GM18870 (cell line): ENCODE results near the gene BOD1.

Experiments used
- ATAC-seq: cut with Tn5 transposase; IDR thresholded peaks from one replicate; pipeline ENCODE4 v1.9.1; 2021; ENCODE audit warnings: moderate library complexity; ENCODE audit not compliant: unreplicated experiment

The BOD1 gene

GRCh38 chr5:173642191-173642816, 25.9 kb upstream of the BOD1 start:
- ATAC-seq: no peak

DNA sequence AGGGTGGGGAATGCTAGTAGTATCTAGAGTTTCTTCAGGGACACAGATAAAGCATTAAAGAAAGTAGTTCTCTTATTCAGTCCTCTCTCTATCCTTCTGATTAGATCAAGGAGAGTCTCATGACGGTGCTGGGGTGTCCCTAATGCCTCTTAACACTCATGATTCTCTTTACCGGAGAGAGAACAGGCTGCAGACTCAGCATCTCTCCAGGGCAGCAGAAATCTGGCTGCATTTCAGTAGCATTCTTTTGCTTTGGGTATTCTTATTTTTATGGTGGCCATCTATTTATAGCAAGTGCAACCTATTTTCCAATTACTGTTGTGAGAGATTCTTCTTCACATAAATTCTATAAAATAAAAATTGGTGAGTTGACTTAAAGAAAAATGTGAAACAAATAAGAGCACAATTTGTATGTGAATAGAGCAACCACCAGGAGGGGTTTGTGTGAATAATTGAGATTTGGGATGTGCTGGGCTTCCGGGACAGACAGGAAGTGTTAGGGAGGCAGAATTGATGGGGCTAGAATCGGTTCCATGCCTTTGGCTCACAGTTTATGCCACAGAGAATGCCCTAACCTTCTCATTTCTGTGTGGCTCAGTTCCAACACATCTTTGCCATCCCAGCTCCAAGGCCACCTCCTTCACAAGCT, 23.8 kb upstream of the BOD1 start:
- no peak for ATAC-seq

DNA sequence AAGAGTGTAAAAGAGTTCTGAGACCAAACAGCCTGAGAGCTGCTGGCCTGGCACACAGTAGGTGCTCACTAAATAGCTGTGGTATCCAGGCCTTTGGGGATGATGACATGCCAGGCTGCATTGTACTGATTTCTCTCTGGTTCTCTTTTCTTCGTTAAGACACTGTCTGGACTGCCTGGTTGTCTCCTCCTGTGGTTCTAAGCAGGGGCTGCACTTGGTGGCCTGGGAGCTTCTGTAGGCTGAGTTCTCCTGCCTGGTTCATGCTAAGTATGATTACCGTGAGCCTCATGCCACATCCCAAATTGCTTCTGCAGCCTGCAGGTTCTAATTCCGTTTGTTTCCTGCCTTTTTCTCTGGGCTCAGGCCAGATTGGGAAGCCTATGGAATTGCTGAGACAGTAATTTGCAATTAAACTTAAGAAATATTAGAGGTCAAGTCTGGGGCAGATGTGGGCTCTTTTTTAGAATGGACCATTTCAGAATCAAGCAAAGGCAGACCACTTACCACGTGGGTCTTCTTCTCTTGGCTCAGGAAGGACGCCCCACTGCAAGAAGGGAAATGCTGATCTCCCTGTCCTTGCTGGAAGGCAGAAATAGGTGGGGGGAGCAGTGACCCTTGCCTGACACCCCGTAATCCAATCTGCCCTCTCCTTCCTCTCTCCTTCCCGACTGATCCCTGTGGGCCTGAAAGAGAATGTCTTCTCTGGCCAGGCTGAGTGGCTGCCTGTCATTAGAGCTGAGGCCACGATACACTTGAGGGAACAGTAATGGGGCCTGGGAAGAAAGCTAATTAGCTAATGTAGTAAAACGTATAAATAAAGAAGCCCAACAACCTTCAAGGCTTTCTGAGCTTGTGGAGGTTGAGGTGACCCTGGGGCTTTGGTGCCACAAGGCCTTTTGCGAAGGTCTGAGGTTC, 21.9 kb upstream of the BOD1 start:
- no peak for ATAC-seq

DNA sequence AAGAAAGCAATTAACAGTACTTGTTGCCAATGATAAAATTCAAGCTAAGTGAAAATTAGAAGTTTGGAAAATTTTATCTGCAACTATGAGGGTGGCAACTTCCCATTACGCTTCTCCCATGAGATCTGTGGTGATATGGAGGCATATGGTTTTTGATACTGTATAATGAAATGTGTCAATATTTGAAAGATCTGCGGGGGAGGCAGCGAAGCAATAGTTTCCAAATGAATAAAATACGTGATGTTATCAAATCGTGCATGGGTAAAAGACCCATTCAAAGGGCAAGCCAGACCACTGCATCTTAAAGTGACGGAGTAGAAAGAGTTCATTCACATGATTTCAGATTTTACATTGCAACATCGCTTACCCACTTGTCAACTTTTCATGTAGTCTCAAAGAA, 20.9 kb upstream of the BOD1 start:
- no peak for ATAC-seq

- ATAC-seq: no peak
These were observed 18.1 kb upstream of the BOD1 start for GRCh38 chr5:173634465-173634983.

DNA sequence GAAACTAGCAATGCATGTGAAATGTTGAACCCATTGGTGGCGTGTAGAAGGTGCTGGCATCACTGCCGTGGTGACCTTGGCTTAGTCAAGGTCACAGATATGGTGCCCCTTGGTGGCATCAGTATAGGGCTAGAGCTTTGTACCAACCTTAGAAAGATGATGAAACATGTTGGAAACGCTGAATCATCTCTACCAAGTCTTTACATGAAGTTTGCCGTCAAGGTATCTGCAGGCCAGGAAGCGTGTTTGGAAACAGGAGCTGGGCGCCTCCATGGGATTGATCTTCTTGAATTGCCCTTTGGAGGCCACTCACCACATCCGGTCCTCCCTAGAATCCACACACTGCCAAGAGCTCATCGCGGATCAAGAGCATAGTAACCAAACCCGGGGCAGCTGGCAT, 16.9 kb upstream of the BOD1 start:
- ATAC-seq: no peak

DNA sequence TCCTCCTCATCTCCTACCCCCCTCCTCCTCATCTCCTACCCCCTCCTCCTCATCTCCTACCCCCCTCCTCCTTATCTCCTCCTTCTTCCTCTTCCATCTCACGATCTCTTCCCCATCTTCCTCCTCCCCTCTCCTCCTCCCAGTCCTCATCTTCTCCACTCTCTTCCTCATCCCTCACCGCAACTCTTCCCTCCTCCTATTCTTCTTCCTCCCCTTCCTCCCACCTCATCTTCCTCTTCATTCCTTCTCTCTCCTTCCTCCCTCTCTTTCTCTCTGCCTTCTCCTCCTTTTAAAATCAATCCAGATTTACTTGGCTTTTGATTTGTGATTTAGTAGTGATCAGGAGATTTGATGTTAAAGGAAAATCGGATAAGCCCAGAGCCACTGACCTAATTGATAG, 15.0 kb upstream of the BOD1 start:
- ATAC-seq: no peak

DNA sequence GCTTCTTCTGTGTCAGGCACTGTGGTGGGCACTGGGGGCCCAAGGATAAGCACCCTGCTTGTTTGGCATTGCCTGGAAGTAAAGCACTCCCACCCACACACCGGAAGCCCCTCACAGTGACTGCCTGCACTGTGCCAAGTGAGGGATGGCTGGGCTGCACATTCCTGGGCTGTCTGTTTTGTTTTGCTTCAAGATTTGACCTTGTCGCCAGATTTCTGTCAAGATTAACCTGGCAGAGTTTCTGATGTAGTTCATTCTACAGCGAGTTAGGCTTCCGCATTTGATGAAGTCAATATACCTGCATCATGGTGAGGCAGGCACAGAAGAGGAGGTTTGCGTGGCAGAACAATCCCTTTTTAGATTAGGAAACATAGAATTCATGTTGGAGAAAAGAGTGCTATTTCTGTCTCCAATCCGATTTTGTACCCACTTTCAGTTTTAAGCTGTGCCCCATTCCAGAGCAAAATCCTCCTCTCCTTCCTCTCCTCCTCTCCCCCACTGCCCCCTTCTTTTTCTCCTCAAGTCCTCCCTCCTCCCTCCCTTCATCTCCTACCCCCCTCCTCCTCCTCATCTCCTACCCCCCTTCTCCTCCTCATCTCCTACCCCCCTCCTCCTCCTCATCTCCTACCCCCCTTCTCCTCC, 14.4 kb upstream of the BOD1 start:
- ATAC-seq: no peak

- ATAC-seq: no peak
These were observed 13.2 kb upstream of the BOD1 start for GRCh38 chr5:173629628-173630027.

GRCh38 chr5:173628501-173628900, 12.1 kb upstream of the BOD1 start:
- no peak for ATAC-seq

DNA sequence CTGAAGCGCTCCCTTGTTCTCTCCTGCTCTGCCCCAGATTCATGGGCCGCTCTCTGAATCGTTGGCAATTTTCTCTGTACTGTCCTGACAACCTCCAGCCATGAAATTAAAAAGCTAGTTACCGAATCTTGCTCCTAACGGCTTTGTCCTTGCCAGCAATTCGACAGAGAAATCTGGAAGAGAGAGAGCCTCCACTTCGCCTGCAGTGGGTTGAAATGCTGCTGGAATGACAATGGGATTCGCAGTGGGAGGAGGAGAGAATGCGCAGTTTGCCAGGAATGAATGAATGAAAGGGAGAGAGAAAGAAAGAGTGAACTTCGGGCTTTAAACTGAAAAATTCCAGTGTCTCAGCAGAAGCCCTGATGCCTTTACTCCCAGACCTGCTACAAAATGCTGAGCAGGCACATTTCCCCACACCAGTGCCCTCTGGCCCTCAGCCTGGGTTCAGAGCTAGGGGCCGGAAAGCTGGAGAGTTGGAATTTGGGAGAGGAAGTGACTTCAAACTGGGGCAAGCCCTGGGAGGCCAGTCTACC, 11.5 kb upstream of the BOD1 start:
- ATAC-seq: no peak

DNA sequence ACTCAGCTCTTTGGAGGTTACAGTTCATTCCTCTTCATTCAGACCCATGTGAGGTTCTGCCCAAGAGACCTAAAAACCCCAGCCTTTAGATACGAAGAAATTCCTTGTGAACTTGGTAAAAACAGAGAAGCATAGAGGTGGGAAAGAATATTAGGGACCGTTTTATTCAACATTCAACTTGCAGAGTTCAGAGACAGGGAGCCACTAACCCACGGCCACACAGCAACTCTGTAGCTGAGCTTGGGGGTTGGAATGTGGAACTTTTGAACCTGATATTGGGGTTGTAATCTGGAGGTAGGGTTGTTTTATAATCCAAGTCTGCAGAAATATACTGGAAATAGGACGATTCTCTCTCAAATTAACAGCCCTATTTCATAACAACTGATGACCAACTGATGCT, 10.8 kb upstream of the BOD1 start:
- no peak for ATAC-seq

DNA sequence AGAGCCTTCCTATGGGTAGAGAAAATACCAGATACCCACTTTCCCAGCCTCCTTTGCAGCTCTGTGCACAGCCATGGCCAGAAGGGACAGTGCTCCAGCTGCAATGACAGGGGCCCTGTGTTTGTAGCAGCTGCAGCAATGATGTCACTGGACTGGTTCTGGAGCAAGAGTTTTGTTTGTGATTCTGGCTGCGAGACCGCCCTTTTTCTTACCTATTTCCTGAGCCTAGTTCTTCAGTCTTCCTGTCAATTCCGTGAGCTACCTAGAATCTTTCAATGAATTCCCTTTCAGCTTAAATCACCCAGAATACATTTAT, 10.0 kb upstream of the BOD1 start:
- no peak for ATAC-seq

DNA sequence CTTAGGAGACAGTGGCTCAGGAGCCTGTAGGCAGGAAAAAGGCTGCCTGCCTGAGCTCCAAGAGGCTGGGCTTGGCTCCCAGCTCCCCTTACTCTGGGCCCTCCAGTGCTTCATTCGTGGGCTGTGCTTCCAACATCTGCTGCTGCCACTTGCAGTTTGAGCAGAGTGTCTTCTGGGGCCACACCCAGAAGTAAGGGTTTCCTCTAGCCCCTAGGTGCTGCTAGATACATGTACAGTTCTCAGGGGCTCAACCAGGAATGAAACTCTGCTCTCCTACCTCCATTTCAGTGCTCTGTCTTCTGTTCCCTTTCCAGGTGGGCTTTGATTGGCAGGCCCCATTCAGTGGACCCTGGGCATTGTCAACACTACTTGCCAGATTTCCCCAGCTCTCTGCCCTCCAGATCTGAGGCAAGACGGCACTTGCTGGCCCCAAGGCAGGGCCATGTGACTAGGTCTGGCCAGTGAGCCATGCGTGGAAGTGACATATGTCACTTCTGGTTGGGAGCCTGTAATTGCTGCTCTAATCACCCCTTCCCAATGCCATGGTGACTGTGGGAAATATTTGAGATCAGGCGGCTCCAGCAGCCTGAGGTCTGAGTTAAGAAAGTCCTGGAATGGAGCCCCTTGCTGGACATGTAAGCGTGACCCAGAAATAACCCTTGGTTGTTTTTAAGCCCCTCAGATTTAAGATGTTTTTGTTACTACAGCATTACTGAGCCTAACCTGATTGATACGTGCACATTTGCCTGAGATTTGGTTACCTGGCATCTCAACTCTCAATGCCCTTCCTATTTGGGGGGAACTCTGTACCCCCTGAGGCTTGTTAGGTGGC, 9.4 kb upstream of the BOD1 start:
- ATAC-seq: no peak

GRCh38 chr5:173625261-173625660, 8.8 kb upstream of the BOD1 start:
- ATAC-seq: no peak

- ATAC-seq: no peak
These were observed 7.8 kb upstream of the BOD1 start for GRCh38 chr5:173624282-173624681.

DNA sequence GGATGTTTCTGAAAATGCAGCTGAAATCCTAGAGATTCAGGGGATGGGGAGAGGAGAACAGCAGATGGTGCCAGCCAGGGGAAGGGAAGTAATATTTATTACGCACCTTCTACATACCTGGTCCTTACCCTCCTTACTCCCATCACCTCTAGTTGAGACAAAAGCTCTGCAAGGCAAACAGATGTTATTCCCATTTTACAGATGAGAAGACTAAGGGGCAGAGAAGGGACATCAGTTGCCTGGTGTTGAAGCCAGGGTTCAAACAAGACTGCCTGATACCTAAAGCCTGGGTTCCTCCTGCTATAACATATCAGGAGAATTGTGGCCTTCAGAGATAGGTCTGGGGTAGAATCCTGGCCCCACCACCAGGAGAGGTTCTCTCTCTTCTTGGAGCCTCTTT, 7.3 kb upstream of the BOD1 start:
- no peak for ATAC-seq

DNA sequence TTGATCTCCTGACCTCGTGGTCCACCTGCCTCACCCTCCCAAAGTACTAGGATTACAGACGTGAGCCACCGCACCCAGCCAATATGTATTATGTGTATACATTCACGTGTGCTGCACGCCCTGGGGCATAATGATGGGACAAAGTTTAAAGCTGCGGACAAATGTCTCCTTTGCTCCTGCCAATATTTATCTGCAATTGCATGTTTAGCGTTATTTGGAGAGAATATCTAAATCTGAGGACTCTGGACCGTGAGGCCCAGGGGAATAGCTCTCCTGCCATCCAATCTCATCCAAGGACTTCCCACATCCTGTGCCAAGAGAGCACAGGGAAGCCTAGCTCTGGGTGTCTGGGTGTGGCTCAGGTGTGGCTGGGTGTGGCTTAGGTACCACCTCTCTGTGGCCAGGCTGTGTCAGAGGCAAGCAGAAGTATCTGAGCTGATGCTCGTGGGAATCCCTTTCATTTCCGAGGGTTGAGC, 6.9 kb upstream of the BOD1 start:
- no peak for ATAC-seq

DNA sequence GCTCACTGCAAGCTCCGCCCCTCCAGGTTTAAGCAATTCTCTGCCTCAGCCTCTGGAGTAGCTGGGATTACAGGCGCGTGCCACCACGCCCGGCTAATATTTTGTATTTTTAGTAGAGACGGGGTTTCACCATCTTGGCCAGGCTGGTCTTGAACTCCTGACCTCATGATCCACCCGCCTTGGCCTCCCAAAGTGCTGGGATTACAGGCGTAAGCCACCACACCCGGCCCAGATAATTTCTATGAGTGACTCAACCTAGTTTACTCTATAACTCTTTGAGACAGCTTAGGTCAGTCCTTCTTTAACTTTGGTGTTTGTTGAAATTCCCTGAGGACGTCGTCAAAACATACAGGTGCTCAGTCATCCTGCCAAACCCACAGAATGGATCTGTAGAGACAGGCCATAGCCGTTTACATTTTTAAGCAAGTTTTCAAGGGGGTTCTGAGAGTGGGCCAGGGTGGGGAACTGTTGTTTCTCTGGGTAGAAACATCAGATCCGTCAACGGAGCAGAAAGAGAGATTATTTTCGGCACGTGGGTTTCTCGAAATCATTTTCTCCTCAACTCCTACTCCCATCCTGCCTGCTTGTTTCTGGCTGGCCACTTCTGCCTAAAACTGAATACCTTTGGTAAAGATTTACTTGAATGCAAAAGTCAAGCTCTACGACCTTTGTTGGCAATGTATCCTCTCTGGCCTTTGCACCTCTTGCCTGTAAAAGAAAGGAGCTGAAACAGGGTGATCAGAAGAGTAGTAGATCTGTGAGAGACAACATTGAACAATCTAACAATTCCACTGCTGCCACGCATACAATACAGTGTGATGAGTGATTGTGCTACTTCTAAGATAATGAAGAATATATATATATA, 6.0 kb upstream of the BOD1 start:
- no peak for ATAC-seq
